Dedifferentiated amniotic fluid mesenchymal stem cell (primary cell): ENCODE measurements around the gene OAF.
"Not testable (repeated sequence)": the region's sequence is repeated elsewhere in the genome, so short reads cannot be mapped to it uniquely, and the experiment has no call there.

Experiments
- DNase-seq: peaks from one replicate; pipeline ENCODE4 v3.0.0-alpha.2; 2016; ENCODE audit errors: extremely low spot score

The OAF gene

GRCh38 chr11:120270386-120270785, 59.6 kb downstream of the OAF start:
- DNase-seq = no peak

GRCh38 chr11:120271672-120272071, 60.8 kb downstream of the OAF start:
- no peak for DNase-seq

- no peak for DNase-seq
These were observed 61.5 kb downstream of the OAF start for GRCh38 chr11:120272303-120272702.

GRCh38 chr11:120273432-120273831, 62.6 kb downstream of the OAF start:
- DNase-seq = no peak

GRCh38 chr11:120273956-120274355, 63.1 kb downstream of the OAF start:
- DNase-seq = not testable (repeated sequence)

GRCh38 chr11:120279502-120279901, 68.7 kb downstream of the OAF start:
- DNase-seq = no peak
